ENCODE data around the gene CEACAM4.

The CEACAM4 gene

GRCh38 chr19:41649827-41650226 is 23.0 kb upstream of the CEACAM4 start:
- TF ChIP-seq MAX (IDR thresholded peaks at IDR 0.05; ENCODE audit: low read depth, low read length) (no peak), MYC (IDR thresholded peaks at IDR 0.05; ENCODE audit: low read depth, low read length) (no peak), POLR2A (IDR thresholded peaks at IDR 0.05; ENCODE audit: extremely low read depth, insufficient read length) (no peak), CTCF (IDR thresholded peaks at IDR 0.05; ENCODE audit: low read depth, low read length) (no peak)

GRCh38 chr19:41646589-41647204 is 19.8 kb upstream of the CEACAM4 start:
- TF ChIP-seq CTCF (IDR thresholded peaks at IDR 0.05; ENCODE audit: low read depth, low read length) (peak; percentile 51), MAX (IDR thresholded peaks at IDR 0.05; ENCODE audit: low read depth, low read length) (peak; percentile 23; the same call in 1 of the 2 replicates), POLR2A (IDR thresholded peaks at IDR 0.05; ENCODE audit: extremely low read depth, insufficient read length) (no peak), MYC (IDR thresholded peaks at IDR 0.05; ENCODE audit: low read depth, low read length) (no peak)
- H3K4me3 ChIP-seq (ENCODE audit: low read depth, low read length), result no peak overlapping the region
- peak; percentile 44 for DNase-seq (ENCODE audit: low read depth)

More at GRCh38 chr19:41649827-41650226, 23.0 kb upstream of the CEACAM4 start:
- DNase-seq (ENCODE audit: low read depth), result no peak
- no peak overlapping the region for H3K4me3 ChIP-seq (ENCODE audit: low read depth, low read length)

- peak; percentile 56 for DNase-seq (ENCODE audit: low read depth)
- no peak overlapping the region for H3K4me3 ChIP-seq (ENCODE audit: low read depth, low read length)
- TF ChIP-seq MAX (IDR thresholded peaks at IDR 0.05; ENCODE audit: low read depth, low read length), result no peak
- peak; percentile 56 for TF ChIP-seq CTCF (IDR thresholded peaks at IDR 0.05; ENCODE audit: low read depth, low read length)
Observed at GRCh38 chr19:41641879-41642485, 15.1 kb upstream of the CEACAM4 start.

- no peak overlapping the region for H3K4me3 ChIP-seq (ENCODE audit: low read depth, low read length)
- DNase-seq (ENCODE audit: low read depth), result peak; percentile 34
- TF ChIP-seq CTCF (IDR thresholded peaks at IDR 0.05; ENCODE audit: low read depth, low read length), result no peak
- no peak for TF ChIP-seq MYC (IDR thresholded peaks at IDR 0.05; ENCODE audit: low read depth, low read length)
- no peak for TF ChIP-seq MAX (IDR thresholded peaks at IDR 0.05; ENCODE audit: low read depth, low read length)
- no peak for TF ChIP-seq POLR2A (IDR thresholded peaks at IDR 0.05; ENCODE audit: extremely low read depth, insufficient read length)
Observed at GRCh38 chr19:41638641-41639081, 11.8 kb upstream of the CEACAM4 start.

- DNase-seq (ENCODE audit: low read depth), result peak; percentile 21
- no peak overlapping the region for H3K4me3 ChIP-seq (ENCODE audit: low read depth, low read length)
- TF ChIP-seq MAX (IDR thresholded peaks at IDR 0.05; ENCODE audit: low read depth, low read length) (no peak), POLR2A (IDR thresholded peaks at IDR 0.05; ENCODE audit: extremely low read depth, insufficient read length) (no peak), MYC (IDR thresholded peaks at IDR 0.05; ENCODE audit: low read depth, low read length) (no peak), CTCF (IDR thresholded peaks at IDR 0.05; ENCODE audit: low read depth, low read length) (no peak)
Observed at GRCh38 chr19:41637484-41637883, 10.6 kb upstream of the CEACAM4 start.
